Esophagus muscularis mucosa (tissue), 4 donors: ENCODE results near the gene ASPSCR1. TPM values are rescaled to one million over a fixed set of nuclear protein-coding genes. Genes with fewer than 3 reads are reported as not detected.

Experiments used
- DNase-seq: peaks from one replicate; pipeline ENCODE4 v3.0.0-alpha.2; 2017; ENCODE audit errors: extremely low spot score
- H3K27ac ChIP-seq, 4 donors: fragments of 200-600 bp; sonication (generic); replicated peaks in 1 of 4; 1 replicate in 3 of 4; 2 replicates in 1 of 4; pipeline ENCODE4 v1.5.1; 2016 to 2019; ENCODE audit warnings: mild to moderate bottlenecking in 1 of 4
- H3K27me3 ChIP-seq, 4 donors: fragments of 200-600 bp; sonication (generic); one replicate each; pipeline versions ENCODE4 v1.5.1 to v1.6.0; 2016 to 2019
- H3K36me3 ChIP-seq, 4 donors: fragments of 200-600 bp; sonication (generic); one replicate each; pipeline ENCODE4 v1.5.1; 2016 to 2019
- H3K4me1 ChIP-seq, 4 donors: fragments of 200-600 bp; sonication (generic); one replicate each; pipeline ENCODE4 v1.5.1; 2016 to 2019
- H3K4me3 ChIP-seq, 4 donors: fragments of 200-600 bp; sonication (generic); 1 replicate in 2 of 4; 2 replicates in 2 of 4; pipeline ENCODE4 v1.5.1; 2016 to 2019; ENCODE audit warnings: mild to moderate bottlenecking in 4 of 4, moderate library complexity in 1 of 4
- H3K9me3 ChIP-seq, 4 donors: fragments of 200-600 bp; sonication (generic); 1 replicate in 3 of 4; 2 replicates in 1 of 4; pipeline ENCODE4 v1.5.1; 2016 to 2019
- EP300 ChIP-seq: sonication (generic); formaldehyde crosslinking; IDR thresholded peaks from one replicate; pipeline ENCODE4 v1.6.1; 2017; ENCODE audit warnings: antibody characterized with exemption
- POLR2A ChIP-seq: fragments of 450-650 bp; IDR thresholded peaks from one replicate; pipeline ENCODE4 v1.6.1; 2017; ENCODE audit warnings: antibody characterized with exemption, moderate library complexity, mild to moderate bottlenecking, low read depth
- POLR2AphosphoS5 ChIP-seq, 2 donors: sonication (generic); formaldehyde crosslinking; IDR thresholded peaks; one replicate each; pipeline ENCODE4 v1.6.1; 2017; ENCODE audit warnings: antibody characterized with exemption in 2 of 2
- WGBS: methylation state at CpG from one replicate; pipeline ENCODE4 v1.1.5; 2018; 5-methylcytosine and 5-hydroxymethylcytosine counted together
- intact Hi-C: fragments of 100-400 bp; cut with DNase I; formaldehyde crosslinking; loops from one replicate; pipeline ENCODE4 v1.15.1; 2023
- total RNA-seq, 4 donors: library from RNA; depleted of rRNA; stranded (reverse); fragments of >200 nt; gene quantifications; one replicate each; pipeline versions ENCODE4 v1.1.0 to v1.2.1, GENCODE V29; 2016
- TF ChIP-seq, protein P1 (sequence below), 3 experiments: fragments of 200-600 bp in 2 of 3; fragments of 450-650 bp in 1 of 3; sonication (generic) in 2 of 3; IDR thresholded peaks; one replicate each; pipeline ENCODE4 v1.5.1; 2017 to 2019; ENCODE audit warnings: antibody characterized with exemption in 3 of 3, mild to moderate bottlenecking in 2 of 3, moderate library complexity in 1 of 3

The ASPSCR1 gene
- total RNA-seq, 4 donors from 2014 or later, result 15.9 to 18.4 (median 17.3) TPM

DNA sequence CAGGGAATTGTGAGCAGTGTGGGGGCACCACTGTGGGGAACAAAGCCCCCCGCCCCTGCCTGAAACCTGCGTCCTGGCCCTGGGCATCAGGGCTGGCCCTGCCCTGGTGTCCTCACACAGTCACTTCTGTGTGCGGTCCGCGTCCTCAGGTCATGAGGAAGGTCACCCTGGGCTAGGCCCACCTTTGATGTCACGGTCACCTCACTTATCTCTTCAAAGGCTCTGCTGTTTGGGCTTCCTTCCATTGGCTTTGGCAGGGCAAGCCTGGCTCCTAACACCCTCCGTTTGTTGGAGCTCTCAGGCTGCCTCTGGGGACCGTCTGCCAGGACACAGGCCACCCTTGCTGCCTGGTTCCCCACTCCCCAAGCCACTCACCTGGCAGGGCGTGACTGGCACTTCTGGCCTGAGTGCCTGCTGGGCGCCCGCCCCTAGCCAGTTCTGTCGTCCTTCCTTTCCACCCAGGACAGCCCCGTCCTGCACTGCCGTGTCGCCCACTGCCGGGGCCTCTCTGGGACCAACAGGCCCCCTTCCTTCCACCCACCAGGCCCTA lies 36.4 kb downstream of the ASPSCR1 start:
- Histone ChIP-seq H3K36me3 (peaks cover 8 to 55% (median 35%) of the 10 kb centered on the region in 4 donors), H3K9me3 (no peaks in the 10 kb centered on the region), H3K27ac (no peak overlapping the region), H3K27me3 (no peaks in the 10 kb centered on the region), H3K4me3 (no peak overlapping the region), H3K4me1 (peaks cover 0 to 12% (median 0%) of the 10 kb centered on the region in 4 donors)
- TF ChIP-seq POLR2A (no peak), POLR2AphosphoS5 (IDR thresholded peaks at IDR 0.05) (no peak), EP300 (no peak)
- TF ChIP-seq, protein P1, sequence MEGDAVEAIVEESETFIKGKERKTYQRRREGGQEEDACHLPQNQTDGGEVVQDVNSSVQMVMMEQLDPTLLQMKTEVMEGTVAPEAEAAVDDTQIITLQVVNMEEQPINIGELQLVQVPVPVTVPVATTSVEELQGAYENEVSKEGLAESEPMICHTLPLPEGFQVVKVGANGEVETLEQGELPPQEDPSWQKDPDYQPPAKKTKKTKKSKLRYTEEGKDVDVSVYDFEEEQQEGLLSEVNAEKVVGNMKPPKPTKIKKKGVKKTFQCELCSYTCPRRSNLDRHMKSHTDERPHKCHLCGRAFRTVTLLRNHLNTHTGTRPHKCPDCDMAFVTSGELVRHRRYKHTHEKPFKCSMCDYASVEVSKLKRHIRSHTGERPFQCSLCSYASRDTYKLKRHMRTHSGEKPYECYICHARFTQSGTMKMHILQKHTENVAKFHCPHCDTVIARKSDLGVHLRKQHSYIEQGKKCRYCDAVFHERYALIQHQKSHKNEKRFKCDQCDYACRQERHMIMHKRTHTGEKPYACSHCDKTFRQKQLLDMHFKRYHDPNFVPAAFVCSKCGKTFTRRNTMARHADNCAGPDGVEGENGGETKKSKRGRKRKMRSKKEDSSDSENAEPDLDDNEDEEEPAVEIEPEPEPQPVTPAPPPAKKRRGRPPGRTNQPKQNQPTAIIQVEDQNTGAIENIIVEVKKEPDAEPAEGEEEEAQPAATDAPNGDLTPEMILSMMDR (IDR thresholded peaks at IDR 0.05), result no peak
- no peak for DNase-seq
- 90% methylated on average over 15 of the region's 16 CpGs for WGBS
- intact Hi-C loops, result no loop called here

- TF ChIP-seq EP300 (no peak), POLR2A (no peak), POLR2AphosphoS5 (IDR thresholded peaks at IDR 0.05) (no peak)
- TF ChIP-seq, protein P1 (IDR thresholded peaks at IDR 0.05), result no peak
- Histone ChIP-seq H3K4me1 (peaks cover 0 to 9% (median under 1%) of the 10 kb centered on the region in 4 donors), H3K27ac (no peak overlapping the region), H3K9me3 (no peaks in the 10 kb centered on the region), H3K27me3 (no peaks in the 10 kb centered on the region), H3K36me3 (peaks cover 5 to 52% (median 34%) of the 10 kb centered on the region in 4 donors), H3K4me3 (no peak overlapping the region)
- intact Hi-C loops, result no loop called here
- WGBS, result 77% methylated on average over 15 of the region's 23 CpGs
- no peak for DNase-seq
Measured at GRCh38 chr17:82014432-82014831, 37.0 kb downstream of the ASPSCR1 start.

DNA sequence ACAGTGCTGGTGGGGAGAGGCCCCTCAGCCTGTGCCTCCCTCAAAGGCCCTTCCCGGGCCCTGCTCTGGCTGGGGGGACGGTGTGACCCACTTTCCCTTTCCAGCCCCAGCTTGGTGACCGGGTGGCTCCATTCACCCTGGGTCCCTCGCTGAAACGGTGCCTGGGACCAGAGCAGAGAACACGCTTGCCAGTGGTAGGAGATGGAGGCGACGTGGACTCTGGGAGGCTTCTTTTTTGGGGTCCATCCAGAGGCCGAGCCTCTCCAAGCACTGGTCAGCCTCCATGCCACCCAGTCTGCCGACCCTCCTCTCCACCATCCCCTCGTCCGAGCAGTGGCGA lies 37.5 kb downstream of the ASPSCR1 start:
- 90% methylated on average over 9 of the region's 13 CpGs for whole genome bisulfite sequencing
- intact Hi-C loops, result no loop called here
- Histone ChIP-seq H3K27me3 (no peaks in the 10 kb centered on the region), H3K9me3 (no peaks in the 10 kb centered on the region), H3K4me3 (no peak overlapping the region), H3K27ac (no peak overlapping the region), H3K36me3 (peaks cover 3 to 48% (median 31%) of the 10 kb centered on the region in 4 donors), H3K4me1 (peaks cover under 1 to 12% (median 4%) of the 10 kb centered on the region in 4 donors)
- no peak for DNase-seq
- TF ChIP-seq EP300, result no peak
- TF ChIP-seq POLR2A, result no peak
- no peak for TF ChIP-seq POLR2AphosphoS5 (IDR thresholded peaks at IDR 0.05)
- TF ChIP-seq, protein P1 (IDR thresholded peaks at IDR 0.05), result no peak

GRCh38 chr17:82015311-82015971 lies 38.0 kb downstream of the ASPSCR1 start:
- no peak for TF ChIP-seq POLR2A
- TF ChIP-seq, protein P1 (IDR thresholded peaks at IDR 0.05), result no peak
- TF ChIP-seq POLR2AphosphoS5 (IDR thresholded peaks at IDR 0.05), result no peak
- TF ChIP-seq EP300, result no peak
- WGBS, result 78% methylated on average over 19 of the region's 24 CpGs
- no peaks in the 10 kb centered on the region for H3K27me3 ChIP-seq
- H3K36me3 ChIP-seq, result peaks cover 3 to 48% (median 29%) of the 10 kb centered on the region in 4 donors
- no peaks in the 10 kb centered on the region for H3K9me3 ChIP-seq
- H3K4me3 ChIP-seq, result no peak overlapping the region
- H3K4me1 ChIP-seq, result peaks cover 6 to 14% (median 8%) of the 10 kb centered on the region in 4 donors
- H3K27ac ChIP-seq, result no peak overlapping the region
- no peak for DNase-seq
- intact Hi-C loops, result no loop called here
